HG02884 (cell line): ENCODE results near the gene MARK2.

Source experiments
- ATAC-seq: cut with Tn5 transposase; IDR thresholded peaks from one replicate; pipeline ENCODE4 v1.9.1; 2021; ENCODE audit warnings: mild to moderate bottlenecking, moderate library complexity; ENCODE audit not compliant: unreplicated experiment

Gene MARK2

GRCh38 chr11:63879598-63880402 is 40.9 kb downstream of the MARK2 start:
- no peak for ATAC-seq

DNA sequence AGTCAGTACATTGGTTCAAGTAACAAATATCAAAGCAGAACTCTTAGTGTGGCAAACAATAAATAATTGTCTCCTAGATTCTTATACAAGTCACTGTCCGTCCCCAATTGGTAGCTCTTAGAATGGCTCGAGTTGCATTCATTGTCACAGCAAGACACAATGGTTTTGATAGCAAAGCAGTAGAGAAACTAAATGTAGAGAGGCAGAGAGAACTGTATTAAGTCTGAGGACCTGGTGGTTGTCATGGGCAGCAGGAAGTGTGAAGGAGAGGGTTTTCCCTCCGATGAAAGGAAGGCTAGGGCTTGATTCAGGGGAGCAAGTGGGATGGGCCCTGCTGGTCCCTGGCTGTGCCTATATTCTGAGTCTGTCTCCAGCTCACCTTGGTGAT is 41.5 kb downstream of the MARK2 start:
- no peak for ATAC-seq

DNA sequence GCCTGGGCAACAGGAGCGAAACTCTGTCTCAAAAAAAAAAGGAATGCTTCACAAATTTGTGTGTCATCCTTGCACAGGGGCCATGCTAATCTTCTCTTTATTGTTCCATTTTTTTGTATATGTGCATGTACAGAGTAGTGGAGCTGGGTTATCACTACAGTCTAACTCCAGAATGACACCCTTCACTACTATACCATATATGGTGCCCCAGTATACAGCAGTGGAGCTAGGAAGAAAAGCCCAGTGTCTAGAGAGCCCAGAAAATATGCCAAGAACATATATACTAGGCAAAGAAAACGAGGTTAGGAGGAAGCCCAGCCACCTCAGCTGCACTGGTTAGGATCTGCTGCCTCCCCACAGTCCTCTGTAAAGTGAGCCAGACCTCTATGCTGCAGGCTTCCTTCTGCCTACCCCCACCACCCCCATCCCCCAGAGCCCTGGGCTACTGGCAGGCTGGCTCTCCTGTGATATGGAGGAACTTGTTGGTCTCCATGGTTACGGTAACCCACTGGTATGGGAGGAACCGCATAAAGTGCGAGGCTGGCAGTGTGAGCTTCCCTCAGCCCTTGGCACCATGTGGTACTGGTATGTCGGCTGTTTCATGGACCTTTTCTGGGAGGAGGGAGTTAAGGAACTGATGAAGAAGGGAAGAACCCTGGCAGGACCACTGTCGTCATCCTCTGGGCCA is 43.8 kb downstream of the MARK2 start:
- ATAC-seq = no peak

GRCh38 chr11:63883791-63884190 is 44.9 kb downstream of the MARK2 start:
- no peak for ATAC-seq

DNA sequence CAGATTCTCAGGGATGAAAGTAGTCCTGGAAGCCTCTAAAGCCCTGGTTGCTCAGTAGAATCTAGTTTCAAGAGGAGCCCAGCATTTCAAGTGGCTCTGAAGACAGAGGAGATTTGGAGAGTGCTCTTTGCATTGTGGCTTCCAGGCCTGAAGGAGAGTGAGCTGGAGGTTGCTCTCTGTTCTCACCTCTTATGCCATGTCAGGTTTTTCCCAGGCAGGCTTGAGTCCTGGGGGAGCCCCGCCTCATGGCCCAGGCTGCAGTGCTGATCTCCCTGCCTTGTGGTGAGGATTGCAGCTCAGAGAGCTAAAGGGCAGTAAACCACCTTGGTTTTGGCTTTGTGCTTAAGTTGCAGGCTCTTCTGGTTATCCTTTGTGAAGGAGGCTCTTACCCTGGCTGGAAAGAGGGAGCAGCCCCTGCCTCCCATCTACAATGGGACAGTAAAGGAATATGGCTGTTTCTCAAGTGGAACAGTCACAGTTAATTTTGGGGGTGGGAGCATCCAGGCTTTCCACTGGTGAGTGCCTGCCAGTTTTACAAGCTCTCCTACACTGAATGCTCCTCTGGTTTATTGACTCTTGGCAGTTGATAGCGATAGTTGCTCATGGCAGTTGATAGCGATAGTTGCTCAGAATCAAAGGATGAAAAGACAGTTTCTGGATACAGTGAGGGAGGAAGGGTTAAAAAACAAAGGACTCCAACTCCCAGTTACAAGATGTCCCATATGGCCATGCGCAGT is 45.5 kb downstream of the MARK2 start:
- no peak for ATAC-seq

DNA sequence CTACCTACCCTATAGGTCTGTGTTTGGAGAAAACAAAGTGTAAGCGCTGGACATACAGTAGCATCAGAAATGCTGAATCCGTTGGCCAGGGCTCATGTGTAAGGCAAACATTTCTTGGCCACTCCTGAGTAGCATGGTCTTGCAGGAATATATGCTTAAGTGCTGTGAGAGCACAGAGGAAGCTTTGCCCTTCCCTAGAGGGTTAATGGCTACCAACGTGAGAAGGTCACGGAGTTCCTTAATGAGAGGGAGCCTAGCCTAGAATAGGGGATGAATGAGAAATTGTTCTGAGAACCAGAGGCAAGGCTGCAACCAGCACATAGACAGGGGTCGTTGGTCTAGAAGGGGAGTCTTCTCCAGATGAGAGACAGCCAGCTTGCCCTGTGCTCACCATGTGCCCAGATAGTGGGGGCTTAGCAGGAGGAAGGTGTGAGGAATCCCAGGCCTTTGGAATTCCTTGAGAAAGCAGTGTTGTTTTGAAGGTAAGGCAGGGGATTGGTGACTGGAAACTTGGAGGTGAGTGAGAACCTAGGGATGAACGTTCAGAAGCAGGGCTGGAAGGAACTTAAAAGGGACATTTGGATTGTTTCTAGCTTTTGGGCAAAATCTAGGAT is 48.6 kb downstream of the MARK2 start:
- no peak for ATAC-seq

- ATAC-seq = no peak
These were observed 49.5 kb downstream of the MARK2 start for GRCh38 chr11:63888170-63889086.

DNA sequence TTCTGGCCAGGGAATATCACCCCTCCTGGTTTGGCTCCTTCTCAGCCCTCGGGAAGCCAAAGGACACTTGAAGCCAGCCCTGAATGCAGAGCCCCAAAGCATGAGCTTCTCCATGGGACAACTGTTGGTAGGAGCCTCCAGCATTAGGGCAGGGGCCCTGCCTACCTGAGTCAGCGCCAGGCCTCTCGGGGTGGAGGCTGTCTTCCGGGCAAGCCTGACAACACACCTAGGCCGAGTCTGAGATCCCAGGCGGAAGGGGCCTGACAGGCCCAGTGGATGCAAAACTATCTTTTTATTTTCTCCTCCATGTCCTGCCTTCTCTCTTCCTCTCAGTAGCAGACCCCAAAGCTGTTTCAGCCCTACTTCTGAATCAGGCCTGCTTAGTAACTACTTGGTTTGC is 50.4 kb downstream of the MARK2 start:
- ATAC-seq = no peak

GRCh38 chr11:63890368-63890767 is 51.5 kb downstream of the MARK2 start:
- no peak for ATAC-seq

DNA sequence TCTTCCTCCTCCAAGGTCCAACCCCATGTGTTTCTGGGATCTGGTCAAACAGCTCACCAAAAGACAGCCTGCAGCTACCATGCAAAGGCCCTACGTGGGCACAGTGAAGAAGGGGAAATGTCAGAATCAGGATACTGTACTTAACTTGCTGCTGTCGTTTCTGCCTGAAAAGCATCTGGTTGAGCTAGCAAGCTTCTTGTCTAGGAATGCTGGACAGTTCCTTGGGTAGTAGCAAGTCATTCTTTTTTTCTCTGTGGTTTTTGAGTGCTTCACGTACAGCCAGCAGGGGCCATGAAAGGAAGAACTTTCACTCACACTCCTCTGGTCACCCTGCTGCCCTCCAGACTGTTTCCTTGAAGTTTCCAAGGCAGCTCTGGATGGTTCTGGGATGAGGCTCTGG is 53.3 kb downstream of the MARK2 start:
- no peak for ATAC-seq

GRCh38 chr11:63893355-63893754 is 54.4 kb downstream of the MARK2 start:
- no peak for ATAC-seq

GRCh38 chr11:63896071-63896470 is 57.2 kb downstream of the MARK2 start:
- no peak for ATAC-seq

- no peak for ATAC-seq
These were observed 58.7 kb downstream of the MARK2 start for GRCh38 chr11:63897459-63898146.

- ATAC-seq = no peak
These were observed 62.8 kb downstream of the MARK2 start for GRCh38 chr11:63901660-63902059.

GRCh38 chr11:63903884-63904283 is 65.0 kb downstream of the MARK2 start:
- ATAC-seq = no peak

GRCh38 chr11:63904743-63905142 is 65.8 kb downstream of the MARK2 start:
- ATAC-seq = no peak

DNA sequence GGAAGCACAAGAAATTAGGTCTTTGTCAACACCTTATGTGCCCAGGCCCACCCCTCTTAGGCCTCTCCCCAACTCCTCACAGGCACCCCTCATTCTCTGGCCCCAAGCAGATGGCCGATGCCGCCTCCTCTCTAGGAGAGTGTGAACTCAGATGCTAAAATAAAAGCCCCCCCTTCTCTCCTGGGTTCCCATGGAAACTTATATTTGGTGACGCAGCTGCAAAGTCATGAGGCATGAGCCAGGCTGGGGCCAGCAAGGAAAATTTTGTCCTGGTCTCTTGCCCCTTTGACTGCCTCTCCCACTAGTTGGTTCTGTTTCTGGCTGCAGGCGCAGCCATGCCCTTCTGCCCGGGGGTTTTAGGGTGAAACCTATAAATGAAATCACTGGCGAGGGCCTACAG is 66.3 kb downstream of the MARK2 start:
- ATAC-seq = no peak

- no peak for ATAC-seq
These were observed 67.2 kb downstream of the MARK2 start for GRCh38 chr11:63906087-63906486.

GRCh38 chr11:63906585-63906984 is 67.7 kb downstream of the MARK2 start:
- no peak for ATAC-seq

GRCh38 chr11:63907063-63907462 is 68.2 kb downstream of the MARK2 start:
- ATAC-seq = no peak
